Stimulated activated CD4-positive, alpha-beta T cell treated with anti-CD3 and anti-CD28 coated beads, Interleukin-2, amount 100 ng/mL, for 4 hours (primary cell): ENCODE data around the gene NT5C2.
"Not testable (repeated sequence)": the region's sequence is repeated elsewhere in the genome, so short reads cannot be mapped to it uniquely, and the experiment has no call there.

Experiments used
- DNase-seq: peaks from one replicate; pipeline ENCODE4 v3.0.0-alpha.2; 2020; ENCODE audit warnings: low read depth

The NT5C2 gene

DNA sequence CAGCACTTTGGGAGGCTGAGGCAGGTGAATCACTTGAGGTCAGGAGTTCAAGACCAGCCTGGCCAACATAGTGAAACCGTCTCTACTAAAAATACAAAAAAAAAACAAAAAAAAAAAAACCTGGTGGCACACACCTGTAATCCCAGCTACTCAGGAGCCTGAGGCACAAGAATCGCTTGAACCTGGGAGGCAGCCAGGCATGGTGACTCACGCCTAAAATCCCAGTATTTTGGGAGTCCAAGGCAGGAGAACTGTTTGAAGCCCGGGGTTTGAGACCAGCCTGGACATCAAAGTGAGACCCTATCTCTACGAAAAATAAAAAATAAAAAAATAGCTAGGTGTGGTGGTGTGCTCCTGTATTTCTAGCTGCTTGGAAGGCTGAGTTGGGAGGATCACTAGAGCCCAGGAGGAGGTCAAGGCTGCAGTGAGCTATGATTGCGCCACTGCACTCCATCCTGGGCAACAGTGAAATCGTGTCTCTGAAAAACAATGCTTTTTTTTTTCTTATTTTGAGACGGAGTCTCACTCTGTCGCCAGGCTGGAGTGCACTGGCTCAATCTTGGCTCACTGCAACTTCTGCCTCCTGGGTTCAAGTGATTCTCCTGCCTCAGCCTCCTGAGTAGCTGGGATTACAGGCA is 29.2 kb downstream of the NT5C2 start:
- not testable (repeated sequence) for DNase-seq

GRCh38 chr10:103157246-103157645 is 35.8 kb downstream of the NT5C2 start:
- DNase-seq = no peak

DNA sequence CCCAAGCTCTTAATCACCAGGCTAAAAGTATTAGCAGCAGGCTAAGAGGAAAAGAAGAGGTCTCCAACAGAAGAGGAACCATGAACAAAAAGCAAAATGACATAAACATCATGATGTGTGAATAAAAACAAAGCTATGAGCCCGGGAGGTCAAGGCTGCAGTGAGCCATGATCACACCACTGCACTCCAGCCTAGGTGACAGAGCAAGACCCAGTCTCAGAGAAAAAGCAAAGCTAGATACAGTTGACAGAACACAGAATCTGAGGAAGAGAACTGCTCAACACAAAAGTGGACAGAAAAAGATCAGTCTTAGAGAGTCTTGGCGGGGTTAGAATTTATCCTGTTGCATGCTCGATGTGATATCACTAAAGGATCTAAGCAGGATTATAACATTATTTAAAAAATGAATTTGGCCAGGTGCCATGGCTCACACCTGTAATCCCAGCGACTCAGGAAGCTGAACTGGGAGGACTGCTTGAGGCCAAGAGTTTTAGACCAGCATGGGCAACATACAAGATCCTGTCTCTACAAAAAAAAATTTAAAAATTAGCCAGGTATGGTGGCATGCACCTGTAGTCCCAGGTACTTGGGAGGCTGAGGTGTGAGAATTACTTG is 37.5 kb downstream of the NT5C2 start:
- DNase-seq = no peak

DNA sequence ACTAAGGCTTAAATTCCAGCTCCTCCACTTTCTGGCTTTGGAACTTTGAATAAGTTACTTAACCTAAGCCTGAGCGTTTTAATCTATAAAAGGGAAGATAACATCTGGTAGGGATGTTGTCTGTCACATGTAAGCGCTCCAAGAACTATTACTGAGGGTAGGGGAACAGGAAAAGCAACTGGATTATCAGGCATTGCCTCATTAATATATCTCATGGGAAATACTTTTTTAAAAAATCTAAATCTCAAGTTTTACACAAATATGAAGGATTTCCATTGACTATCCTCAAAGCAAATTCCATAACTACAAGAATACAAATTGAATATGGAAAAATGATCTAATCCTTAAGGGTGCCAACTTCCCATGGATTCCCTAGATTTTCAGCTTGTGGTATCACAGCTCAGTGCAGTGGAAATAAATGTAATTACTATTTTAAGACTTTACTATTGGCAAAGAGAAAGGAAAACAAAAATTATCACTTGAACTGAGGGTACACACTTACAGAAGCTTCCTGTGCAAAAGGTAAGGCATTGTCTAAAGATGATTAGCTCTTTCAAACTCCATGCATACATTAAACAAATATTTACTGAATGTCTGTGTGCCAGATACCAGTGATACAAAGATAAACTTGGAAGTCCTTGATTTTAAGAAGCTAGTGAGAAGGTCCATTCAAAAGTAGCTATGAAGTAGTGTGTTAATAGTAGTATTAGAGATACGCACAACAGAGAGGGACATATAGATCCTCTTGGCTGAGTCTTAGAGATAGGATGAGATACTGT is 38.4 kb downstream of the NT5C2 start:
- no peak for DNase-seq

GRCh38 chr10:103153302-103154197 is 39.5 kb downstream of the NT5C2 start:
- no peak for DNase-seq

GRCh38 chr10:103149991-103150622 is 43.0 kb downstream of the NT5C2 start:
- no peak for DNase-seq

GRCh38 chr10:103147645-103148044 is 45.4 kb downstream of the NT5C2 start:
- DNase-seq = no peak

DNA sequence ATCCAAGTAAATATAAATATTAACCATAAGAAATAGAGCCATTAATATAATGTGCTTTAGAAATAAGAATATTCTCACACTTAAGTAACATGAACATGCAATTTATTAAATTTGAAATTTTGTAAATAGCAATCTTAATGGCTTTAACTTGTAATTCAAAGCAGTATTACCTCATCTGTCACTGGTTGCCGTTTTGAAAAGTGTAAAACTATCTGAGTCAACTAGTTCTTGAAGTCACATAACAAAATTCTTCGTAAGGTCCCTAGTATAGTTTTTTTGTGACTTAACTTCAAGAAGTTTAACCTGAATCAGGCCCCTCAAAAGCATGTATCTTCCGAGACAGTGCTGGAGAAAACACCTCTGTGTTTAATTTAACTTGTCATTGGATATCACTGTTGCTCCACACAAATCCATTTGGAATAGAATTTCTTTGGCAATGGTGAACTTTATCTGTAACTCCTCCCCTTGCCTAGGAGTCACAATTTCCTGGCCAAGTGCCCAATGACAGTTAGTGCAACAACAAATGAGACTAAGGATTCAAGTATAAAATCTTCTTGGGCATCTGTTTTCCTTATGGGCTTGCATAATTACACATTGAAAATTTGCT is 47.1 kb downstream of the NT5C2 start:
- no peak for DNase-seq

- DNase-seq = no peak
Measured at GRCh38 chr10:103145046-103145445, 48.0 kb downstream of the NT5C2 start.

GRCh38 chr10:103144041-103144440 is 49.0 kb downstream of the NT5C2 start:
- no peak for DNase-seq

GRCh38 chr10:103143641-103144040 is 49.4 kb downstream of the NT5C2 start:
- DNase-seq = not testable (repeated sequence)

DNA sequence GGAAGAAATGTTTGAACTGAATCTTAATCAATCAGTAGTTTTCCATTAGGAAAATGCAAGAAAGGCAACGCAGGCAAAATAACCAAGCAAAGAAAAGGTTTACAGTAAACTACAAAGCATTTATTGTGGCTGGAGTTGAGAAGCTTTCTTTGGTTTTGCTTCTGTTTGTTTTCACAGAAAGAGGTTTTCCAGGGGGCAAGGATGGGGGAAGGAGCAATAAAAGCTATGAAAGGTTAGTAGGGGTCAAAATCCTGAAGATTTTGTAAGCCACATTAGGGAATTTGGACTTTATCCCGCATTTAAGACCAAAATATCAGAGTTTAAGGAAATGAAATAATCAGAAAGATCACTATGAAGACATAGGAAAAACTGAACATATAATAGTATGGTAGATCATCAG is 51.1 kb downstream of the NT5C2 start:
- DNase-seq = no peak

DNA sequence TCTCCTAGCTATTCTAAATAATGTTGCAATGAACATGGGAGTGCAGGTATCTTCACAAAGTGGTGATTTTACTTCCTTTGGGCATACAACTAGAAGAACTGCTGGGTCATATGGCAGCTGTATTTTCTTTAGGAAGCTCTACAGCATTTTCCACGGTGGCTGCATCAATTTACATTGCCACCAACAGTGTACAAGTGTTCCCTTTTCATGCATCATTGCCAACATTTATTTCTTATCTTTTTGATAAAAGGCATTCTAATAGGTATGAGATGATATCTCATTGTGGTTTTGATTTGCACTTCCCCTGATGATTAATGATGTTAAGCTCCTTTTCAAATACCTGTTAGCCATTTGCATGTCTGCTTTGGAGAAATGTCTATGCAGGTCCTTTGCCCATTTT is 52.6 kb downstream of the NT5C2 start:
- DNase-seq = no peak

DNA sequence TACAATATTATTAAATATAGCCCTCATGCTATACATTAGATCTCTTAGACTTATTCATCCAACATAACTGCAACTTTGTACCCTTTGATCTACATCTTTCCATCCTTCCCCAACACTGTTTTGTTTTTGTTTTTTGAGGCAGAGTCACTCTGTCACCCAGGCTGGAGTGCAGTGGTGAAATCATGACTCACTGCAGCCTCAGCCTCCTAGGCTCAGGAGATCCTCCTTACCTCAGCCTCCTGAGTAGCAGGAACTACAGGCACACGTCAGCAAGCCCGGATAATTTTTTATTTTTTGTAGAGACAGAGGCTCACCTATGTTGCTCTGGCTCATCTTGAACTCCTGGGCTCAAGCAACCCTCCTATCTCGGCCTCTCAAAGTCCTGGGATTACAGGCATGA is 53.3 kb downstream of the NT5C2 start:
- DNase-seq = no peak

DNA sequence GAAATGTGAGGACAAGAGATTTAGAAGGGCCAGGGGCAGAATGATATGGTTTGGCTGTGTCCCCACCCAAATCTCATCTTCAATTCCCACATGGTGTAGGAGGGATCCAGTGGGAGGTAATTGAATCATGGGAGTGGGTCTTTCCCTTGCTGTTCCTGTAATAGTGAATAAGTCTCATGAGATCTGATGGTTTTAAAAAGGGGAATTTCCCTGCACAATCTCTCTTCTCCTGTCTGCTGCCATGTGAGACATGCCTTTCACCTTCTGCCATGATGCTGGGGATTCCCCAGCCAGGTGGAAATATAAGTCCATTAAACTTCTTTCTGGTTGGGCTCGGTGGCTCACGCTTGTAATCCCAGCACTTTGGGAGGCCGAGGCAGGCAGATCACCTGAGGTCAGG is 57.9 kb downstream of the NT5C2 start:
- DNase-seq = not testable (repeated sequence)

GRCh38 chr10:103130910-103131309 is 62.2 kb downstream of the NT5C2 start:
- no peak for DNase-seq

DNA sequence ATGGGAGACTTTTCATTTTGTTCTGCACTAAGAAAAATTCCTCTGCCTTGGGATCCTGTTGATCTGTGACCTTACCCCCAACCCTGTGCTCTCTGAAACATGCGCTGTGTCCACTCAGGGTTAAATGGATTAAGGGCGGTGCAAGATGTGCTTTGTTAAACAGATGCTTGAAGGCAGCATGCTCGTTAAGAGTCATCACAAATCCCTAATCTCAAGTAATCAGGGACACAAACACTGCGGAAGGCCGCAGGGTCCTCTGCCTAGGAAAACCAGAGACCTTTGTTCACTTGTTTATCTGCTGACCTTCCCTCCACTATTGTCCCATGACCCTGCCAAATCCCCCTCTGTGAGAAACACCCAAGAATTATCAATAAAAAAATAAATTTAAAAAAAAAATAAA is 62.9 kb downstream of the NT5C2 start:
- DNase-seq = not testable (repeated sequence)

GRCh38 chr10:103127241-103127640 is 65.8 kb downstream of the NT5C2 start:
- no peak for DNase-seq

DNA sequence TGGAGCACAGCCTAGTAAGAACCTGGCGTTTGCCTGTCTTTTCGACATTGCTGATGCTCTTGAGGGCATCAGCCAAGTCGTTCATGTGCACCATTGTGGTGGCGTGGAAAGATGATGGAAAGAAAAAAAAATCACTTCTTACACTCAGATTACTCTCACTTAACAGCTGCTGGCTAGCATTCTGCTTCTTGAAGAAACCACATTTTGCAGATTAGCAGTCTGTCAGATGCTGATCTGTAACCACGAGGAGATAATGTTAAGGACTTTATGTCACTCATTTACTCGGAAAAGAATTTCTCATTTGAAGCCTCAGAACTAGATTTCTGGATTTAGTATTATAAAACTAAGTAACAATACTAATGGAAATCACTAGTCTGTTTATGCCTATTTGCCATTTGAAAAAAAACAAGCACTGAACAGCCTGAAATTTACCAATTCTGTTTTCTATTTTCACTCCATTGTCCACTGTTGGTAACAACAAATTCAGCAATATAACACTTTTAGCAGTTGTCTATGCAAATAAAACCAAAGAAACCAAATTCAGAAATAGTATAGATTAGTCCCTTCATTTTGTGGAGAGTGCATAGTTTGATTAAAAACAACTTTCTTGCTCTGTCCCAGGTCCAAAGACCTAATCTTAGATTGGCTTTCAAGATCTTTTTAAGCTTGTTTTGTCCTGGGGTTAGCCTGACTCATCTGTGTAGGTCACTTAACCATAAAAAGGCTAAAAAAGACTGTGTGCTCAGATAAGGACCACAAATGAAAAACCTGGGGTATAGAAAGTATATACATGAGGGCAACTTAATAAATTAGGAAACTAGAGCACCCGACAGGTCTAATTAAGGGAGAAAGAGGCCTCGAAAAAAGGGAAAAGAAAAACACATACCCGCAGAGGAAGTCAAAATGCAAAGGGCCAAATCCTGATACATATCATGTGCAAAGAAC is 67.5 kb downstream of the NT5C2 start:
- DNase-seq = no peak

DNA sequence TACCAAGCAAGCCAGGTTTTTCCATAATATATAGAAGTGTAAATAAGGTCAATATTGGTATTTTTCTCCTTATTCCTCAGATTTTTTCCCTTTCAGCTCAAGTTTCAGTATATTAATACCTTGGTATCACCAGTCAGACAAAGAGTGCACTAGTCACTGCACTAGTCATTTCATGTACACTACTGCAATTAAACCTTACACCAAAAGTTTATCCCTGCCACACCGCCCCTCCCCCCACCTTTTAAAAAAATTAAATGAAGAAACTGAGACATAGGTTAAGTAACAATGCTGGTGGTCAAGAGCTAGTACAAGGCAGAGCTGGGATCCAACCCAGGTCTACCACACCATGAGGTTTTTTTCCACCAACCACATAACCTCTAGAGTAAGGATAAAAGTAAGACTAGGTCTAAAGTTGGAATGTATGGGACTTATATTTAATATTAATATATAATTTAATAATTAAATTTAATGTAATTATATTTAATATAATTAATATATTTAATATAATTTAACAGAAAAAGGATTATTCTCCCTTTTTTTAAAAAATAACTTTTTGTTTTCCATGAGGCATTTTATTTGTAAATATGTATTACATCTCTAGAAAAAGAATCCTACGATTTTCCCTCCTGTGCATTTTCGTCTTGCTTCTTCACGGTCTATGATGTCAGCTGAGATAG is 68.5 kb downstream of the NT5C2 start:
- DNase-seq = no peak
